Progenitor cell of endocrine pancreas (in vitro differentiated cells): ENCODE data around the gene WWC1. TPM values are rescaled to one million over a fixed set of nuclear protein-coding genes. Genes with fewer than 3 reads are reported as not detected.

Experiments
- DNase-seq: peaks from one replicate; pipeline ENCODE4 v3.0.0; 2021; ENCODE audit warnings: low spot score; ENCODE audit not compliant: unreplicated experiment
- H3K27ac Mint-ChIP-seq: 2 replicates; pipeline ENCODE4 v1.8.0; 2021; ENCODE audit warnings: mild to moderate bottlenecking, moderate library complexity, mixed read lengths
- H3K27me3 Mint-ChIP-seq: 2 replicates; pipeline ENCODE4 v1.8.0; 2021; ENCODE audit warnings: mixed read lengths
- H3K36me3 Mint-ChIP-seq: 2 replicates; pipeline ENCODE4 v1.8.0; 2022; ENCODE audit warnings: mixed read lengths; ENCODE audit not compliant: insufficient read depth
- H3K4me1 Mint-ChIP-seq: 2 replicates; pipeline ENCODE4 v1.8.0; 2021; ENCODE audit warnings: low read depth, mixed read lengths
- H3K4me3 Mint-ChIP-seq: 2 replicates; pipeline ENCODE4 v1.8.0; 2021; ENCODE audit warnings: low read depth, mild to moderate bottlenecking, moderate library complexity, mixed read lengths
- H3K9me3 Mint-ChIP-seq: 2 replicates; pipeline ENCODE4 v1.8.0; 2021; ENCODE audit warnings: low read depth, mixed read lengths
- total RNA-seq: library from RNA; stranded (reverse); gene quantifications from 2 replicates; pipeline ENCODE4 v1.2.1, GENCODE V29; 2021
- TF ChIP-seq, protein P1 (sequence below): fragments of 200-600 bp; sonication (generic); IDR thresholded peaks from one replicate; pipeline ENCODE4 v1.5.0; 2021; ENCODE audit warnings: antibody characterized with exemption, mild to moderate bottlenecking; ENCODE audit not compliant: unreplicated experiment

WWC1 gene
- total RNA-seq, 1 donor from 2014 or later, result 62.3 TPM

GRCh38 chr5:168401880-168402279, 110.4 kb downstream of the WWC1 start:
- TF ChIP-seq, protein P1, sequence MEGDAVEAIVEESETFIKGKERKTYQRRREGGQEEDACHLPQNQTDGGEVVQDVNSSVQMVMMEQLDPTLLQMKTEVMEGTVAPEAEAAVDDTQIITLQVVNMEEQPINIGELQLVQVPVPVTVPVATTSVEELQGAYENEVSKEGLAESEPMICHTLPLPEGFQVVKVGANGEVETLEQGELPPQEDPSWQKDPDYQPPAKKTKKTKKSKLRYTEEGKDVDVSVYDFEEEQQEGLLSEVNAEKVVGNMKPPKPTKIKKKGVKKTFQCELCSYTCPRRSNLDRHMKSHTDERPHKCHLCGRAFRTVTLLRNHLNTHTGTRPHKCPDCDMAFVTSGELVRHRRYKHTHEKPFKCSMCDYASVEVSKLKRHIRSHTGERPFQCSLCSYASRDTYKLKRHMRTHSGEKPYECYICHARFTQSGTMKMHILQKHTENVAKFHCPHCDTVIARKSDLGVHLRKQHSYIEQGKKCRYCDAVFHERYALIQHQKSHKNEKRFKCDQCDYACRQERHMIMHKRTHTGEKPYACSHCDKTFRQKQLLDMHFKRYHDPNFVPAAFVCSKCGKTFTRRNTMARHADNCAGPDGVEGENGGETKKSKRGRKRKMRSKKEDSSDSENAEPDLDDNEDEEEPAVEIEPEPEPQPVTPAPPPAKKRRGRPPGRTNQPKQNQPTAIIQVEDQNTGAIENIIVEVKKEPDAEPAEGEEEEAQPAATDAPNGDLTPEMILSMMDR, result no peak
- Mint-ChIP-seq H3K4me3 (no peak overlapping the region), H3K36me3 (peaks cover 20% of the 10 kb centered on the region), H3K9me3 (no peaks in the 10 kb centered on the region), H3K4me1 (peaks cover 23% of the 10 kb centered on the region), H3K27me3 (no peaks in the 10 kb centered on the region), H3K27ac (peak overlapping the region; percentile 93)
- DNase-seq, result no peak

DNA sequence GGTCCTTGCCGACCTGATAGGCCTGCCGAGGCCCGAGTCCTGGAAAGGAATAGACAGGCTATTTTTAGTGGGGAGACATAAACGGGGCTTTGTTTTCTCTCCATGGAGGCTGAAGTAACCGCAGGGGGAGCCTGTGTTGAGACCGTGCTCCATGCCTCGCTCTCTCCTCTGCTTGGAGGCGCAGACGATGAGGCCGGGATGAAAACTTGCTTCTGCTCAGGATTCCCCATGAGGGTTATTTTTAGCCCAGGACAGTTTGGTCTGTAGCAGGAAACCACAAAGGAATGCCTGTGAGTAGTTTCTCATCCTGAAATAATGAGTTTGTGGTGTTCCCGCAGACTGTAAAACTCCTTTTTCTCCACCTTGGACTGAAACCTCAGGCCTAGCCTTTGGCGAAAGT, 112.9 kb downstream of the WWC1 start:
- no peak overlapping the region for H3K27ac Mint-ChIP-seq

GRCh38 chr5:168407211-168407610, 115.8 kb downstream of the WWC1 start:
- TF ChIP-seq, protein P1, result no peak
- no peaks in the 10 kb centered on the region for H3K9me3 Mint-ChIP-seq
- H3K27ac Mint-ChIP-seq, result no peak overlapping the region
- no peak for DNase-seq
- no peak overlapping the region for H3K4me3 Mint-ChIP-seq
- H3K27me3 Mint-ChIP-seq, result no peaks in the 10 kb centered on the region
- H3K36me3 Mint-ChIP-seq, result peaks cover 20% of the 10 kb centered on the region
- peaks cover 6% of the 10 kb centered on the region for H3K4me1 Mint-ChIP-seq

More for the DNA sequence above, 112.9 kb downstream of the WWC1 start:
- peaks cover 23% of the 10 kb centered on the region for H3K4me1 Mint-ChIP-seq
- H3K9me3 Mint-ChIP-seq, result no peaks in the 10 kb centered on the region
- no peak for DNase-seq
- peaks cover 22% of the 10 kb centered on the region for H3K36me3 Mint-ChIP-seq
- H3K4me3 Mint-ChIP-seq, result no peak overlapping the region
- no peaks in the 10 kb centered on the region for H3K27me3 Mint-ChIP-seq
- TF ChIP-seq, protein P1, result no peak

DNA sequence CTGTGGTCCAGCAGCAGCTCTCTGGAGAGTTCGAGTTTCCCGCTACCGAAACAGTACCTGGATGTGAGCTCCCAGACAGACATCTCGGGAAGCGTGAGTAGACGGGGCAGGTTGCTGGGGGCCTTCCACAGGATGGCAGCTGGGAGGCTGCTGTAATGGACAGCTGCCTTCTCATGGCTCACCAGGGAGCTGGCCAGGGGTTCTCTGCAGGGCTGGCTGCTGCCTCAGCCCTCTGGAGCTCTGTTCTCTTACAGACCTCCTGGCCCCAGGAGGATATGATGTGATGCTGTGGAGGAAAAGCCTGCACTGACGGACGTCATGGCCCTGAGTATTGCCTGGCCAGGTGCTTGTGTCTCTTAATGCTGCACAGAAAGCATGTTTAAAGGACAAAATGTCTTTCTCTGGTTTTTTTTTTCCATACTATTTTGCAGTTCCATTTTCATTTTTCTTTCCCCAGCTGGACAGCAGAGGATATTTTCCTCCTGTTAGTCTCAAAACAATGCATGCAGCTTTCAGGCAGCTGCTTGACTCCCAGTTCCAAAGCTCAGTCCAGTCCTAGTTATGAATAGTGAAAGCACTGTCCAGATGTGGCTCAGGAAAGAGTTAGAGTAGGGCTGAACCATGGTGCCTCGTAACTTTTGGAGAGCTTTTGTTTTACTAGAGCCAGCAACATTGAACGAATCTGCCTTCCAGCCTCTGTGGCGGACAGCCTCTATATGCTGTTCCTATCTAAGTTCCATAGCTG, 117.3 kb downstream of the WWC1 start:
- no peaks in the 10 kb centered on the region for H3K9me3 Mint-ChIP-seq
- TF ChIP-seq, protein P1, result no peak
- no peaks in the 10 kb centered on the region for H3K27me3 Mint-ChIP-seq
- DNase-seq, result no peak
- H3K4me1 Mint-ChIP-seq, result no peaks in the 10 kb centered on the region
- no peak overlapping the region for H3K4me3 Mint-ChIP-seq
- peak overlapping the region; percentile 46 for H3K27ac Mint-ChIP-seq
- peaks cover 19% of the 10 kb centered on the region for H3K36me3 Mint-ChIP-seq

DNA sequence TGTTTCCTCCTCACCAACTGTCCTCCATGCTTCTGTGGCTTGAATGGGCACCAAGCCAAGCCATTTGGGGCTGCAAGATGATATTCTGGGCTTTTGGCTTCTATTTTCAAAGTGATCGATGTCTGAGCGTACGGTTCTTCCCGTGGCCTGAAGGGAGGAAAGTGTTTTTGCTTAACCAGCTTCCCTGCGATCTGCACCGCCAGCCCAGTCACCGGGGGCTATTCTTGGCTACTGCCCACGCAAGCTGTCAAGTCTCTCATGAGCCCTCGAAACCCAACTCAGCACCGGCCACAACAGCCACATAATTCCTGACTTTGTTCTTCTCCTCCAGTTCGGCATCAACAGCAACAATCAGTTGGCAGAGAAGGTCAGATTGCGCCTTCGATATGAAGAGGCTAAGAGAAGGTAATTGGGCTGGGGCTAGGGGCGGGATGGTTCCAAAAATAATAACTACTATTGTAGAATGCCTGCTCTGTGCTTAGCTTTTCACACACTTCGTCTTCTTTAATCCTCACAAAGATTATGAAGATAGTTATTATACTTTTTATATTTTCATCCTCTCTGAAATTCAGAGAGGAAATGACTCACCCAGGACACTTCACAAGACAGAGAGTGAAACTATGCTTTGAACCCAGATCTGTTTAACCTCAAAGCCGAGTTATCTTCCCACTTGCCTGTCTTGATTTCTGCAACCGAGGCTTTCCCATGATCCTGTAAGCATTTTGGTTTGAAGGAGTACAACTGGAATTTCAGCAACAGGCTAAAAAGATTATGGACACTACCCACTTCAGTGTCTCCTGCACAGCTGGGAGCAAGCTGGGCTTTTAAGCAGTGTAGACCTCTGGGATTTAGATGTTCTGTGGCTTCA, 118.4 kb downstream of the WWC1 start:
- TF ChIP-seq, protein P1, result no peak
- Mint-ChIP-seq H3K27ac (peak overlapping the region; percentile 46), H3K4me1 (no peaks in the 10 kb centered on the region)

More for the DNA sequence above, 118.4 kb downstream of the WWC1 start:
- no peaks in the 10 kb centered on the region for H3K27me3 Mint-ChIP-seq
- H3K4me3 Mint-ChIP-seq, result no peak overlapping the region
- no peaks in the 10 kb centered on the region for H3K9me3 Mint-ChIP-seq
- H3K36me3 Mint-ChIP-seq, result peaks cover 19% of the 10 kb centered on the region
- no peak for DNase-seq
